Fibroblast of mammary gland (primary cell): ENCODE results near the gene C1orf21.

Experiments
- DNase-seq: peaks from one replicate; pipeline ENCODE4 v3.0.0-alpha.2; 2010; ENCODE audit warnings: low read depth
- H3K4me3 ChIP-seq: 2 replicates; pipeline ENCODE4 v1.5.1; 2011; ENCODE audit warnings: low read depth, mild to moderate bottlenecking, low read length, moderate library complexity; ENCODE audit not compliant: control insufficient read depth
- TF ChIP-seq, protein P1 (sequence below): conservative IDR thresholded peaks from 2 replicates; pipeline ENCODE4 v1.5.1; 2011; ENCODE audit warnings: low read depth, low read length, inconsistent platforms; ENCODE audit not compliant: control insufficient read depth, insufficient read depth

Gene C1orf21

DNA sequence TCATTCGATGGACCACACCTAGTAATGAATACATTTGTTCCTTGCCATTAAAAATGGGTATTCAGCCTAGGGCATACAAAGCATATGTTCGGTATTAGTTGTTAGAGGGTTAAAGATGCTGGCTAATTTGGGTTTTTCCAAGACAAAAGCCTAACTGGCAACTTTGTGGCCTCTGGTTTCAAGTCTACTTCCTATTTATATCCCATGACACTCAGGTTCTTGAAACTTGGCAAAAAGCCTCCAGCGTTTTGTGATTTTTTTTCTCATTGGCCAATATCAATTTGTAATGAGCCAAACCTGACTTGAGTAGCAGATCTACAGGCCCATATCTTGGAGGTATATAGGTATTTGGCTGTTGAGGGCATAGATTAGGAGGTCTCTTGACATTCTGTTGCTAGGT, 75.3 kb downstream of the C1orf21 start:
- no peak overlapping the region for H3K4me3 ChIP-seq
- TF ChIP-seq, protein P1, sequence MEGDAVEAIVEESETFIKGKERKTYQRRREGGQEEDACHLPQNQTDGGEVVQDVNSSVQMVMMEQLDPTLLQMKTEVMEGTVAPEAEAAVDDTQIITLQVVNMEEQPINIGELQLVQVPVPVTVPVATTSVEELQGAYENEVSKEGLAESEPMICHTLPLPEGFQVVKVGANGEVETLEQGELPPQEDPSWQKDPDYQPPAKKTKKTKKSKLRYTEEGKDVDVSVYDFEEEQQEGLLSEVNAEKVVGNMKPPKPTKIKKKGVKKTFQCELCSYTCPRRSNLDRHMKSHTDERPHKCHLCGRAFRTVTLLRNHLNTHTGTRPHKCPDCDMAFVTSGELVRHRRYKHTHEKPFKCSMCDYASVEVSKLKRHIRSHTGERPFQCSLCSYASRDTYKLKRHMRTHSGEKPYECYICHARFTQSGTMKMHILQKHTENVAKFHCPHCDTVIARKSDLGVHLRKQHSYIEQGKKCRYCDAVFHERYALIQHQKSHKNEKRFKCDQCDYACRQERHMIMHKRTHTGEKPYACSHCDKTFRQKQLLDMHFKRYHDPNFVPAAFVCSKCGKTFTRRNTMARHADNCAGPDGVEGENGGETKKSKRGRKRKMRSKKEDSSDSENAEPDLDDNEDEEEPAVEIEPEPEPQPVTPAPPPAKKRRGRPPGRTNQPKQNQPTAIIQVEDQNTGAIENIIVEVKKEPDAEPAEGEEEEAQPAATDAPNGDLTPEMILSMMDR, result no peak
- DNase-seq, result no peak

DNA sequence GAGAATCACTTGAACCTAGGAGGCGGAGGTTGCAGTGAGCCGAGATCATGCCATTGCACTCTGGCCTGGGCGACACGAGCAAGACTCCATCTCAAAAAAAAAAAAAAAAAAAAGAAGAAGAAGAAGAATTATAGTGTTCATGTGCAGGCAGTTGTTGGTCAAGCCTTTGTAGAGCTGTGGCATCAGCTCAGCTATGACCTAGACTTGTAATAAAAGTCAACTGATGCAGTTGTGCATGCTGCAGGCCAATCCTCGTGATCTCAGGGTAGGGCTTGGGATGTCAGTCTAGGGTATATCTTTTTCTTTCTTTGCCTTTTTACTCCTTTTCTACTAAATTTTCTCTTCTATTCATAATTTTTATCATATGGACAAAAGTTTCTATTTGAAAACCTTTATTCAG, 76.2 kb downstream of the C1orf21 start:
- no peak overlapping the region for H3K4me3 ChIP-seq
- TF ChIP-seq, protein P1, result no peak
- DNase-seq, result no peak

DNA sequence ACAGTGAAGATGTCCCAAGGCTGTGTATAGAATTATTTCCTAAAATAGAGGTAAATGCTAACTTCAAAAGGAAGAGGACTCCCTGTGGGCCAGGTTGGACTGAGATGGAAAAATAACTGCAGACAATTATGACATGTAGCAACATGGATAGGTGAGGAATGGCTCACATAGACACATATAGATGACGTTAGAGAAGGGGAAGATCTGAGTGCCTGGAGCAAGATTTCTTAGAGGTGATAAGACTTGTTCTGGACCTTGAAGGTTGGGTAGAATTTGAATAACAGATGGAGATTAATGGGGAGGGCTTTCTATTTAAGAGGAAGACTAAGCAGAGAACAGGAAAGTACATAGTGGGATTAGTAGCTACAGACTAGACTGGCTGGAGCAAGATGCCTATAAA, 76.9 kb downstream of the C1orf21 start:
- DNase-seq, result no peak
- H3K4me3 ChIP-seq, result no peak overlapping the region
- TF ChIP-seq, protein P1, result no peak

DNA sequence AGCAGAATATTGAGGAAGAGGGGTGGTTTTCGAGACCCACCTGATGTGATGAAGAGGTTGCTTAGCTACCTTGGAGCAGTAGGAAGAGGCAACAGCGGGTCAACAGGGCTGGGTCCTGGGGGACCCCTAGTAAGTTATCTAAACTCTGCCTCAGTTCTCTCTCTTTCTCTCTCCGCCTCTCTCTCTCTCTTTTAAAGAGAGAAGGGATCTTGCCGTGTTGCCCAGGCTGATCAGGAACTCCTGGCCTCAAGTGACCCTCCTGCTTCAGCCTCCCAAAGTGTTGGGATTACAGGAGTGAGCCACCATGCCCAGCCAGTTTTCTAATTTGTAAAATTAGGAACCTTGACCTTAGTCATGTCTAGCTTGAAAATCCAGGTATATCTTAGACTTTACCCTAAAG, 77.9 kb downstream of the C1orf21 start:
- no peak overlapping the region for H3K4me3 ChIP-seq
- DNase-seq, result no peak
- TF ChIP-seq, protein P1, result no peak

DNA sequence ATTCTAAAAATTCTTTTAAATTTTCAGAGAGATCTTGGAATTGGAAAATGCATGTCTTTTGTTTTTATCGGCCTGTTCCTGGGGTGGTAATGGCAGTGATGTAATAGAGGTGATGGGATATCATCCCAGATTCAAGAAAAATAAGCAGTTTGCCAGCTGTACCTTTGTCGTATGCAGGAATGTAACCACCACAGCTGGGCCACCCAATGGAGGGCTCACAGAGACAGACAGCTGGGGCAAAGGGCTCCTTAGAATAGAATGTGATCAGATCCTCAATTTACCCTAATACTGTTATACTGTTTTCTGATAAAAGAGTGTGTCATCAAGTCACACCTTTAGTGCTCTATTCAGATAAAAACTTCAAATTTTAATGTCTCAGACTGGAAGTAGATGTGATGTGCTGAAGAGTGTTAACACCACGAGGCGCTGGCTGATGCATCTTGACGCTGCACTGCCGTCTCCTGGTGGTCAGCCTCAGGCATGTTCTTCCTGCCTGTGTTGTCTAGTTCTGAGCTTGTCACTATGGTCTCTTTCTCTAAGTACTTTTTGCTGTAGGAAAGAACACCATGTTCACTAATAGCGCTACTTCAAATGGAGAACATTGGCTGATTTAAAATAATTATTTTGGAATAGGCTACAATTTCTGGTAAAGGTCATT, 78.8 kb downstream of the C1orf21 start:
- peak; percentile 8 for DNase-seq
- H3K4me3 ChIP-seq, result no peak overlapping the region
- TF ChIP-seq, protein P1, result no peak

DNA sequence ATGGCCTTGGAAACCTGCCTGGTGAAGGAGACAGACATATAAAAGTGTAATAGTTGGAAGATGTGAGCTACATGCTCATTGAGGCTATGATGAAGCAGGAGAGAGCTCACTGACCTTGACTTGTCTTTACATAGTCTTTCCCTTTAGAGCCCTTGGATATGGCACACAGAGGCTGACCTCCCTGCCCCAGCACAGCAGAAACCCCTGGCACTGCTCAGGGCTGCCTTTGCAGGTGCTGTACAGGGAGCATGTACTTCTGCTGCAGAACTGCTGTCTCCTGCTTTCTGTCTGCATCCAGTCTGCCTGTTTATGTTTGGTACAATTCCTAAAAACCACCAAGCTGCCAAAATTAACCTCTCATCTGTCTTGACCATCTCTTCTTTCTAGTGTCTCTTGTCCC, 80.5 kb downstream of the C1orf21 start:
- no peak for DNase-seq
- no peak overlapping the region for H3K4me3 ChIP-seq
- TF ChIP-seq, protein P1, result no peak

DNA sequence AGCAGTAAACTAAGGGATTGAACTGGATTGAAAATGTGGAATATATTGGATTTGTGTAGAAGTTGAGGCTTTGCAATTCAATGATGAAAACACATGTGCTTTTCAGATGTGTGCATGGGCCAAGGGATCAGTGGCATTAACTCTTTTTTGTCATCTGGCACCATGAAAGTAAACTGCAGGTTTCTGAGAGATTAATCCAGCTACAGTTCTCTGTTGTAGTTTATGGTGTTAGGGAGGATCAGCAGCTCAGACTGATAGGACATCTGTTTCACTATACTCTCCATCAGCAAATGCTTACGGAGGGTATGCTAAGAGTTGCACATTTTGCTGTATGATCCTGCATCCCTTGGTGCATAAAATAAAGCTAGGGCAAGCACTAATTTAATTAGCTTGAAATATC, 82.6 kb downstream of the C1orf21 start:
- H3K4me3 ChIP-seq, result no peak overlapping the region
- TF ChIP-seq, protein P1, result no peak
- no peak for DNase-seq
